PC-9 (cell line): ENCODE data around the gene ING4. TPM values are rescaled to one million over a fixed set of nuclear protein-coding genes. Genes with fewer than 3 reads are reported as not detected.

ENCODE experiments used
- BruUV-seq: library from RNA; stranded (reverse); fragments of 400-500 nt; replicated peaks from 2 replicates; lab custom pipeline; 2021; lab: Mats Ljungman, UMichigan
- CTCF ChIA-PET: fragments of 300-600 bp; sonication (Branson Sonifier 250); formaldehyde crosslinking; loops from one replicate; lab custom pipeline; 2022; ENCODE audit warnings: antibody characterized with exemption; lab: Charles Lee
- POLR2A ChIA-PET: fragments of 300-600 bp; sonication (Branson Sonifier 250); formaldehyde crosslinking; loops from one replicate; lab custom pipeline; 2022; ENCODE audit warnings: antibody characterized with exemption; ENCODE audit not compliant: unreplicated experiment; lab: Charles Lee
- DNase-seq, 2 experiments: peaks; one replicate each; pipeline versions ENCODE4 v3.0.0 to v3.0.0-alpha.2; 2015 to 2022; ENCODE audit warnings: mixed read lengths in 1 of 2
- H2AFZ ChIP-seq: fragments of 200-600 bp; sonication (generic); 2 replicates; pipeline ENCODE4 v1.8.1; 2017; ENCODE audit warnings: antibody characterized with exemption
- H3F3A ChIP-seq: fragments of 200-600 bp; sonication (generic); 2 replicates; pipeline ENCODE4 v1.8.1; 2017; ENCODE audit warnings: antibody characterized with exemption, mild to moderate bottlenecking, low read depth; ENCODE audit not compliant: insufficient read depth
- H3K27ac ChIP-seq: fragments of 200-600 bp; sonication (generic); 2 replicates; pipeline ENCODE4 v1.6.1; 2016; ENCODE audit warnings: mixed run types
- H3K27me3 ChIP-seq: fragments of 200-600 bp; sonication (generic); 2 replicates; pipeline ENCODE4 v1.6.1; 2016; ENCODE audit warnings: low read depth, mixed run types; ENCODE audit not compliant: insufficient read depth
- H3K36me3 ChIP-seq: fragments of 200-600 bp; sonication (generic); 2 replicates; pipeline ENCODE4 v1.6.1; 2016; ENCODE audit warnings: low read depth, mixed run types
- H3K4me1 ChIP-seq: fragments of 200-600 bp; sonication (generic); replicated peaks from 2 replicates; pipeline ENCODE4 v1.6.1; 2016; ENCODE audit warnings: mixed run types; ENCODE audit not compliant: insufficient read depth
- H3K4me2 ChIP-seq: fragments of 200-600 bp; sonication (generic); 2 replicates; pipeline ENCODE4 v1.6.1; 2017; ENCODE audit warnings: mixed run types
- H3K4me3 ChIP-seq: fragments of 200-600 bp; sonication (generic); 2 replicates; pipeline ENCODE4 v1.6.1; 2016; ENCODE audit warnings: mixed run types
- H3K79me2 ChIP-seq: fragments of 200-600 bp; sonication (generic); 2 replicates; pipeline ENCODE4 v1.6.1; 2017; ENCODE audit warnings: low read depth, mixed run types
- H3K9me2 ChIP-seq: fragments of 200-600 bp; sonication (generic); 2 replicates; pipeline ENCODE4 v1.8.1; 2017; ENCODE audit warnings: mild to moderate bottlenecking; ENCODE audit not compliant: insufficient read depth
- H3K9me3 ChIP-seq: fragments of 200-600 bp; sonication (generic); 2 replicates; pipeline ENCODE4 v1.8.1; 2016; ENCODE audit warnings: low read depth; ENCODE audit not compliant: insufficient read depth
- H4K20me1 ChIP-seq: fragments of 200-600 bp; sonication (generic); 2 replicates; pipeline ENCODE4 v1.8.1; 2017; ENCODE audit not compliant: insufficient read depth
- CTCF ChIP-seq: fragments of 200-600 bp; sonication (generic); conservative IDR thresholded peaks from 2 replicates; pipeline ENCODE4 v1.6.1; 2017; ENCODE audit warnings: mixed run types, antibody characterized with exemption, mild to moderate bottlenecking, moderate library complexity
- EZH2 ChIP-seq: fragments of 200-600 bp; sonication (generic); IDR thresholded peaks from 2 replicates; pipeline ENCODE4 v1.8.0; 2017; ENCODE audit warnings: antibody characterized with exemption, low read depth
- intact Hi-C: fragments of 100-400 bp; cut with micrococcal nuclease; formaldehyde crosslinking; loops from one replicate; pipeline ENCODE4 v1.10.0; 2022; ENCODE audit not compliant: unreplicated experiment
- total RNA-seq: library from RNA; stranded (reverse); gene quantifications from 2 replicates; pipeline ENCODE4 v1.2.3, GENCODE V29; 2021

ING4 gene
- total RNA-seq, 1 experiment from 2014 or later: 88.7 TPM

- BruUV-seq: no TSS peak
- no peaks in the 10 kb centered on the region for H3K9me2 ChIP-seq
- no peaks in the 10 kb centered on the region for H3K79me2 ChIP-seq
- H3K9me3 ChIP-seq: no peaks in the 10 kb centered on the region
- H3K27me3 ChIP-seq: no peaks in the 10 kb centered on the region
- H3K27ac ChIP-seq: no peak overlapping the region
- H3F3A ChIP-seq: peaks cover 20% of the 10 kb centered on the region
- no peak overlapping the region for H3K4me2 ChIP-seq
- CTCF ChIA-PET: no interaction called here
- H3K4me3 ChIP-seq: no peak overlapping the region
- H3K4me1 ChIP-seq: no peaks in the 10 kb centered on the region
- no peak overlapping the region for H2AFZ ChIP-seq
- no peaks in the 10 kb centered on the region for H3K36me3 ChIP-seq
- TF ChIP-seq CTCF: no peak
- no peak for TF ChIP-seq EZH2
- no peaks in the 10 kb centered on the region for H4K20me1 ChIP-seq
- intact Hi-C loops: no loop called here
- no peak for DNase-seq
- POLR2A ChIA-PET: no interaction called here
Observed at GRCh38 chr12:6620137-6620884, 42.6 kb downstream of the ING4 start.

GRCh38 chr12:6618483-6619225 is 44.3 kb downstream of the ING4 start:
- DNase-seq: no peak
- Histone ChIP-seq H3F3A (peaks cover 30% of the 10 kb centered on the region), H3K4me3 (no peak overlapping the region), H3K79me2 (no peaks in the 10 kb centered on the region), H2AFZ (no peak overlapping the region), H3K9me3 (no peaks in the 10 kb centered on the region), H3K4me2 (no peak overlapping the region), H4K20me1 (no peaks in the 10 kb centered on the region), H3K36me3 (no peaks in the 10 kb centered on the region), H3K27me3 (no peaks in the 10 kb centered on the region), H3K27ac (no peak overlapping the region), H3K9me2 (no peaks in the 10 kb centered on the region), H3K4me1 (peaks cover 10% of the 10 kb centered on the region)
- no TSS peak for BruUV-seq
- TF ChIP-seq CTCF (no peak), EZH2 (no peak)
- ChIA-PET CTCF (interaction anchor here (0.7 to 1.7 kb wide), 2 partner anchors 13 to 66 kb away, joined by 3 to 4 read pairs; no protein-coding TSS in a partner anchor), POLR2A (no interaction called here)
- intact Hi-C loops: loop anchor here (10.0 kb wide), 1 partner anchor 346 kb away; no protein-coding TSS in a partner anchor

- H3K27me3 ChIP-seq: no peaks in the 10 kb centered on the region
- H3K27ac ChIP-seq: no peak overlapping the region
- CTCF ChIA-PET: interaction anchor here (0.6 to 1.1 kb wide), 4 partner anchors 9 to 237 kb away, joined by 3 to 10 read pairs (median 3); no protein-coding TSS in a partner anchor
- DNase-seq: no peak
- POLR2A ChIA-PET: interaction anchor here (0.6 kb wide), 1 partner anchor 73 kb away, joined by 4 read pairs; no protein-coding TSS in a partner anchor
- H3K9me3 ChIP-seq: no peaks in the 10 kb centered on the region
- no peaks in the 10 kb centered on the region for H3K9me2 ChIP-seq
- H3F3A ChIP-seq: peaks cover 50% of the 10 kb centered on the region
- no peaks in the 10 kb centered on the region for H4K20me1 ChIP-seq
- no TSS peak for BruUV-seq
- peaks cover 34% of the 10 kb centered on the region for H3K4me1 ChIP-seq
- intact Hi-C loops: loop anchor here (2.0 to 10.0 kb wide), 3 partner anchors 163 to 349 kb away; no protein-coding TSS in a partner anchor
- no peak overlapping the region for H3K4me2 ChIP-seq
- H3K79me2 ChIP-seq: no peaks in the 10 kb centered on the region
- no peak overlapping the region for H2AFZ ChIP-seq
- H3K4me3 ChIP-seq: no peak overlapping the region
- no peaks in the 10 kb centered on the region for H3K36me3 ChIP-seq
- TF ChIP-seq CTCF: no peak
- TF ChIP-seq EZH2: no peak
Observed at GRCh38 chr12:6615802-6616201, 47.1 kb downstream of the ING4 start.
